GM10248 (cell line): ENCODE results near the gene CCDC85A.

Source experiments
- CTCF ChIA-PET: fragments of 300-600 bp; sonication (Branson Sonifier 250); formaldehyde crosslinking; extraction: SDS; loops from one replicate; lab custom pipeline; 2021; ENCODE audit warnings: antibody characterized with exemption; lab: Yijun Ruan, JAX
- POLR2A ChIA-PET: fragments of 350-650 bp; sonication (Branson Sonifier 250); formaldehyde crosslinking; extraction: SDS; loops from one replicate; lab custom pipeline; 2020; ENCODE audit warnings: antibody characterized with exemption; lab: Yijun Ruan, JAX
- DNase-seq: peaks from one replicate; pipeline ENCODE4 v3.0.0; 2012; ENCODE audit errors: extremely low spot score
- TF ChIP-seq, protein P1 (sequence below): IDR thresholded peaks from 2 replicates; pipeline ENCODE4 v1.5.1; 2012; ENCODE audit warnings: mild to moderate bottlenecking, low read depth; ENCODE audit errors: extremely low read depth, missing control alignments, control extremely low read depth

CCDC85A gene

DNA sequence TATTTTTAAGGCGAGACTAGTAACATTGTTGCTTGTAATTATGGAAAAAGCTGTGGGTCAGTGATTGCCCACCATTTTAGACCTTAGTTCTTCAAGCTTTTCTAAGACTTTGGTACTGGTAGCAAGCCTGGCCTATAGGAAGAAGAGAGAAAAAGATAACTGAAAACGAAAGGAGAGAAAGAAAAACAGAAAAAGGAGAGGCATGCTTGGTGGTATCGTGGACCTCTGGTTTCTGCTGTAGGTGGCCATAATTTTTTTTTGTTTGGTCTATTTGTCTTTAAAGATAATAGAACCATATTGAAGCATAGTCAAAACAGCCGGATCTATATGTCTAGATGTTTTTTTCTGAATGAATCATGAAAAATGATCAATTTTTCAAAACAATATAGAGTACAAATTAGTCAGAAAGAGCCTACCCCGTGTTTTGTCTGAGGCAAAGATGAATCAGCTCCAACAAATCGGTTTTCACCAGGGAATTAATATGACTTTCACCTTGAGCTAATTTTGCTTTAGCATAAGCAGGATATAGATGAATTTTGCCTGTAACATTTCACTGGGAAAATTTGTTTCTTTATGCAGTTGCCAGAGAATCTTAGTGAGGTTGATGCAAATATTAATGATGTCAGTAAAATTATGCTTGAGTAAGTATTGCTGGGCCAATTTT lies 45.7 kb downstream of the CCDC85A start:
- TF ChIP-seq, protein P1, sequence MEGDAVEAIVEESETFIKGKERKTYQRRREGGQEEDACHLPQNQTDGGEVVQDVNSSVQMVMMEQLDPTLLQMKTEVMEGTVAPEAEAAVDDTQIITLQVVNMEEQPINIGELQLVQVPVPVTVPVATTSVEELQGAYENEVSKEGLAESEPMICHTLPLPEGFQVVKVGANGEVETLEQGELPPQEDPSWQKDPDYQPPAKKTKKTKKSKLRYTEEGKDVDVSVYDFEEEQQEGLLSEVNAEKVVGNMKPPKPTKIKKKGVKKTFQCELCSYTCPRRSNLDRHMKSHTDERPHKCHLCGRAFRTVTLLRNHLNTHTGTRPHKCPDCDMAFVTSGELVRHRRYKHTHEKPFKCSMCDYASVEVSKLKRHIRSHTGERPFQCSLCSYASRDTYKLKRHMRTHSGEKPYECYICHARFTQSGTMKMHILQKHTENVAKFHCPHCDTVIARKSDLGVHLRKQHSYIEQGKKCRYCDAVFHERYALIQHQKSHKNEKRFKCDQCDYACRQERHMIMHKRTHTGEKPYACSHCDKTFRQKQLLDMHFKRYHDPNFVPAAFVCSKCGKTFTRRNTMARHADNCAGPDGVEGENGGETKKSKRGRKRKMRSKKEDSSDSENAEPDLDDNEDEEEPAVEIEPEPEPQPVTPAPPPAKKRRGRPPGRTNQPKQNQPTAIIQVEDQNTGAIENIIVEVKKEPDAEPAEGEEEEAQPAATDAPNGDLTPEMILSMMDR, result no peak
- CTCF ChIA-PET, result interaction anchor here (1.3 kb wide), 1 partner anchor 14 kb away, joined by 3 read pairs; no protein-coding TSS in a partner anchor
- POLR2A ChIA-PET, result no interaction called here
- DNase-seq, result no peak

DNA sequence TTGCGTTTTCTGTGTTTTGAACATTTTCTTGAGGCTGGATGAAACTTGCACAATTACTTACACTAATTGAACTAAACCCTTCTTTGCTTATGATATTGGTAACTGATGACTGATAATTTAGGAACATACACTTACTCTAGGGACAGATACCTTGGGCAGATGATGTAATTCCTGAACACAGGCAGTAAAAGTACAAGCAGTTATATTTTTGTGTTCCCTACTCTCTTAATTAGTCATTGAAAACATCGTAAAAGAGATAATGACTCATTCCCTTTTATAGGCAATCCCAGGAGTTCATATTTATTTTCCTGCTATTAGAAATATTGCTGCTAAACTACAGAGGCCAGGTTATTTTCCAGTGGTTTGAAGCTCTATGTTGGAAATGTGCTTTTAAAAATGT lies 46.4 kb downstream of the CCDC85A start:
- ChIA-PET CTCF (no interaction called here), POLR2A (no interaction called here)
- TF ChIP-seq, protein P1, result no peak
- no peak for DNase-seq

DNA sequence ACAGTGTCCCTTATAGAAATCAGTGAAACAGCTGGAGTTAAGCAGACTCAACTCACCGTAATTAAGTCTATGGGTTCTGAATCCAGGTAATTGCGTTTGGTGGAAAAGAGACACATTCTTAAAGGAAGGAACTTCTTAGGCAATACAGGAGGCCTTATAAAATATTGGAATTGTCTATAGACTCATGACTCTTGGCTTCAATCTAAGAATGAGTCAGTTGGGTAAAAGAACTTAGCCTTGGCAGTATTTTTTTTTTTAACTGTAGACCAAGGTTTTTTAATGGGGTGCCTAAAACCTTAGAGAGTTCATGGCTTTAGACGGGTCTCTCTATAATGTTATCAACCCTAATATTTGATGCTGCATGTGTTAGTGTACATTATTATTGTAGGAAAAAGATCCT lies 47.6 kb downstream of the CCDC85A start:
- ChIA-PET CTCF (no interaction called here), POLR2A (no interaction called here)
- no peak for DNase-seq
- TF ChIP-seq, protein P1, result no peak

DNA sequence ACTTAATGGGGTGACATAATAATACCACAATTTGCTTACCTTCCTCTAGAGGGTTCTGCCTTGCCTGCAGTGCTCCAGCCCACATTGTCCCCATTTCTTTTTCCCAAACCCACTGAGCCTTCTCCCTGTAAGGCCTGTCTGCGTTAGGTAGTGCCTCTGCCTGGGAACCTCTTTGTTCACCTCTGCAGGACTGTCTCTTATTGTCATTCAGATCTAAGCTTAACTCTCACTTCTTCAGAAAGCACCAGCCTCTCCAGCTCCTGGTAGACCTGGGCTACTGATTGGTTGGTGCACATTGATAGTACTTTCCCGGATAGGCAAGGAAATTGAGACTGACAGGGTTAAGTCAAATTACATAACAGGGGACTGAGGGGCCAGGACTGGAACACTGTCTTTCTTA lies 49.1 kb downstream of the CCDC85A start:
- DNase-seq, result no peak
- ChIA-PET CTCF (no interaction called here), POLR2A (no interaction called here)
- TF ChIP-seq, protein P1, result no peak

DNA sequence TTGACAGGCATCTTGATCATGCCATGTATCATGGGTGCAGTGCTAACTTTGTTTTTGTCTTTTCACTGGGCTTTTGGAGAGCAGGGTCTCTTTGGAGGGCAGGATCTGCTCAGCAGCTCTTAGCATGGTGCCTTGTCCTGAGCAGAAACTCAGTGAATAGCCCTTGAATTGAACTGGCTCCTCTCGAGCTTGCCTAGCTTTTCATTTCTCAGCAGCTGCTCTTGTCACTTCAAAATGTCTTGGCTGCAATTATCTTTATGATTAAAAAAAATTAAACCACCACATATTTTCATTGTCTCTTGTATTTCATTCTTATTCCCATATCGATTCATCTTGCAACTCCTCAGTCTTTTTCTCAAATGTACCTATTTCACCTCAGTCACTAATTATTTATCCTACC lies 50.5 kb downstream of the CCDC85A start:
- DNase-seq, result no peak
- ChIA-PET CTCF (interaction anchor here (1.6 kb wide), 1 partner anchor 9 kb away, joined by 5 read pairs; no protein-coding TSS in a partner anchor), POLR2A (no interaction called here)
- TF ChIP-seq, protein P1, result no peak

DNA sequence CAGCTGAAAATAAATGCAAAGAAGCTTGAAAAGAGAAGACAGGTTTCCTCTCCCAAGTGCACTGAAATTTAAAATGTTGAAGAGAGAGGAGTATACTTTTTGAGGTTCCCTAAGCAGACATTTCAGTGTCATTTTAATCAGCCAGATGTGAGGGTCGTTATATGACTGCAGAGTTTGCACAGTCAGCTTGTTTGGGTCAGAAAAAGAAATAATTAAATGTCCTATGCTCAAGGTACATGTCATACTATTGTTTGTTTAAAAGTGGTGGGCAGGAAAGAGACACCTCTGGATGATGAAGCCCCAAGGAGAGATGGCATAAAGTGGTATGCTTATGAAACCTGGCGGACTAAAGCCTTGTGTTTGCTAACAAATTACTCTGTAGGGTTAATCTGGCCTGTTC lies 55.2 kb downstream of the CCDC85A start:
- TF ChIP-seq, protein P1, result no peak
- POLR2A ChIA-PET, result no interaction called here

More for the DNA sequence above, 55.2 kb downstream of the CCDC85A start:
- DNase-seq, result no peak
- CTCF ChIA-PET, result no interaction called here
